GM23338 (cell line): ENCODE results near the gene SLC16A12. TPM values are rescaled to one million over a fixed set of nuclear protein-coding genes. Genes with fewer than 3 reads are reported as not detected.

Source experiments
- ATAC-seq: fragments of 200-7000 bp; cut with Tn5 transposase; 3 replicates; pipeline ENCODE4 v1.9.1; 2020
- DNase-seq: peaks from one replicate; pipeline ENCODE4 v3.0.0-alpha.2; 2015; ENCODE audit warnings: low spot score
- H2AFZ ChIP-seq: fragments of 200-600 bp; sonication (generic); 2 replicates; pipeline ENCODE4 v1.8.0; 2016; ENCODE audit warnings: antibody characterized with exemption, mild to moderate bottlenecking, moderate library complexity
- H3F3A ChIP-seq: fragments of 200-600 bp; sonication (generic); replicated peaks from 2 replicates; pipeline ENCODE4 v1.8.0; 2017; ENCODE audit warnings: antibody characterized with exemption, mixed run types, low read depth
- H3K27ac ChIP-seq: fragments of 200-600 bp; sonication (generic); 2 replicates; pipeline ENCODE4 v1.6.1; 2016; ENCODE audit warnings: low read depth
- H3K27me3 ChIP-seq: fragments of 200-600 bp; sonication (generic); 2 replicates; pipeline ENCODE4 v1.8.0; 2016; ENCODE audit warnings: mild to moderate bottlenecking, mixed run types, moderate library complexity; ENCODE audit not compliant: insufficient read depth
- H3K36me3 ChIP-seq: fragments of 200-600 bp; sonication (generic); 2 replicates; pipeline ENCODE4 v1.8.0; 2016; ENCODE audit warnings: mild to moderate bottlenecking; ENCODE audit not compliant: insufficient read depth
- H3K4me1 ChIP-seq: fragments of 200-600 bp; sonication (generic); 2 replicates; pipeline ENCODE4 v1.8.0; 2016; ENCODE audit warnings: mild to moderate bottlenecking, moderate library complexity; ENCODE audit not compliant: insufficient read depth
- H3K4me2 ChIP-seq: fragments of 200-600 bp; sonication (generic); 2 replicates; pipeline ENCODE4 v1.7.1; 2017; ENCODE audit warnings: mixed run types
- H3K4me3 ChIP-seq: fragments of 200-600 bp; sonication (generic); 2 replicates; pipeline ENCODE4 v1.6.1; 2016; ENCODE audit warnings: mixed run types
- H3K79me2 ChIP-seq: fragments of 200-600 bp; sonication (generic); replicated peaks from 2 replicates; pipeline ENCODE4 v1.8.0; 2017; ENCODE audit warnings: mild to moderate bottlenecking; ENCODE audit not compliant: insufficient read depth
- H3K9me2 ChIP-seq: fragments of 200-600 bp; sonication (generic); 2 replicates; pipeline ENCODE4 v1.8.0; 2017; ENCODE audit not compliant: insufficient read depth
- H4K20me1 ChIP-seq: fragments of 200-600 bp; sonication (generic); replicated peaks from 2 replicates; pipeline ENCODE4 v1.8.0; 2017; ENCODE audit warnings: mild to moderate bottlenecking; ENCODE audit not compliant: insufficient read depth
- H3K27ac Mint-ChIP-seq: 2 replicates; pipeline ENCODE4 v1.8.0; 2020; ENCODE audit warnings: inconsistent platforms, mild to moderate bottlenecking, moderate library complexity, mixed read lengths
- H3K27me3 Mint-ChIP-seq: 3 replicates; pipeline ENCODE4 v1.8.0; 2022; ENCODE audit warnings: low read depth, mild to moderate bottlenecking, moderate library complexity, mixed read lengths, inconsistent platforms; ENCODE audit not compliant: insufficient read depth, poor library complexity
- H3K36me3 Mint-ChIP-seq: 3 replicates; pipeline ENCODE4 v1.8.0; 2021; ENCODE audit warnings: low read depth, mild to moderate bottlenecking, inconsistent platforms, moderate library complexity, mixed read lengths
- H3K4me1 Mint-ChIP-seq: 3 replicates; pipeline ENCODE4 v1.8.0; 2020; ENCODE audit warnings: mild to moderate bottlenecking, inconsistent platforms, mixed read lengths
- H3K4me3 Mint-ChIP-seq: 3 replicates; pipeline ENCODE4 v1.8.0; 2021; ENCODE audit warnings: moderate library complexity, mild to moderate bottlenecking, inconsistent platforms, mixed read lengths
- H3K9me3 Mint-ChIP-seq: 3 replicates; pipeline ENCODE4 v1.8.0; 2020; ENCODE audit warnings: moderate library complexity, mild to moderate bottlenecking, inconsistent platforms, mixed read lengths
- CREB1 ChIP-seq: fragments of 250-450 bp; sonication (Bioruptor Pico); IDR thresholded peaks from 2 replicates; pipeline ENCODE4 v1.5.0; 2020; ENCODE audit warnings: low read depth, mild to moderate bottlenecking, moderate library complexity
- EZH2 ChIP-seq: fragments of 200-600 bp; sonication (generic); IDR thresholded peaks from one replicate; pipeline ENCODE4 v1.8.0; 2017; ENCODE audit warnings: antibody characterized with exemption, mild to moderate bottlenecking, low read depth; ENCODE audit not compliant: unreplicated experiment
- EZH2phosphoT487 ChIP-seq: fragments of 200-600 bp; sonication (generic); IDR thresholded peaks from one replicate; pipeline ENCODE4 v1.8.1; 2018; ENCODE audit warnings: antibody characterized with exemption; ENCODE audit not compliant: unreplicated experiment
- NANOG ChIP-seq: IDR thresholded peaks from 2 replicates; pipeline ENCODE4 v1.6.1; 2016; ENCODE audit warnings: antibody characterized with exemption, borderline replicate concordance
- POLR2AphosphoS5 ChIP-seq: IDR thresholded peaks from 2 replicates; pipeline ENCODE4 v1.6.1; 2016; ENCODE audit warnings: antibody characterized with exemption, low read depth
- STAT1 ChIP-seq: IDR thresholded peaks from one replicate; pipeline ENCODE4 v1.6.1; 2016; ENCODE audit warnings: antibody characterized with exemption; ENCODE audit not compliant: unreplicated experiment
- ZNF114 ChIP-seq: fragments of 250-450 bp; sonication (Bioruptor Pico); IDR thresholded peaks from 2 replicates; pipeline ENCODE4 v1.5.0; 2020; ENCODE audit warnings: mild to moderate bottlenecking, moderate library complexity
- ZNF331 ChIP-seq: fragments of 250-450 bp; sonication (Bioruptor Pico); IDR thresholded peaks from 2 replicates; pipeline ENCODE4 v1.5.0; 2020; ENCODE audit warnings: low read depth, mild to moderate bottlenecking, moderate library complexity
- polyA plus RNA-seq: library from polyadenylated mRNA; unstranded; fragments of >200 nt; fragmentation: Nextera tagmentation; extraction: Ambion mirVana; gene quantifications from 2 replicates; pipeline ENCODE4 v1.2.1, GENCODE V29; 2016
- total RNA-seq: library from RNA; depleted of rRNA; stranded (reverse); fragments of >200 nt; shearing (Covaris generic); gene quantifications from 2 replicates; pipeline ENCODE4 v1.2.3, GENCODE V29; 2014
- TF ChIP-seq, protein P1 (sequence below): IDR thresholded peaks from 2 replicates; pipeline ENCODE4 v1.6.1; 2016; ENCODE audit warnings: antibody characterized with exemption
- TF ChIP-seq, protein P2 (sequence below): IDR thresholded peaks from one replicate; pipeline ENCODE4 v1.6.1; 2018; ENCODE audit warnings: antibody characterized with exemption; ENCODE audit not compliant: unreplicated experiment

SLC16A12 gene
- total and polyA plus RNA-seq, 2 experiments from 2014 or later: 0.84 to 2.0 TPM

DNA sequence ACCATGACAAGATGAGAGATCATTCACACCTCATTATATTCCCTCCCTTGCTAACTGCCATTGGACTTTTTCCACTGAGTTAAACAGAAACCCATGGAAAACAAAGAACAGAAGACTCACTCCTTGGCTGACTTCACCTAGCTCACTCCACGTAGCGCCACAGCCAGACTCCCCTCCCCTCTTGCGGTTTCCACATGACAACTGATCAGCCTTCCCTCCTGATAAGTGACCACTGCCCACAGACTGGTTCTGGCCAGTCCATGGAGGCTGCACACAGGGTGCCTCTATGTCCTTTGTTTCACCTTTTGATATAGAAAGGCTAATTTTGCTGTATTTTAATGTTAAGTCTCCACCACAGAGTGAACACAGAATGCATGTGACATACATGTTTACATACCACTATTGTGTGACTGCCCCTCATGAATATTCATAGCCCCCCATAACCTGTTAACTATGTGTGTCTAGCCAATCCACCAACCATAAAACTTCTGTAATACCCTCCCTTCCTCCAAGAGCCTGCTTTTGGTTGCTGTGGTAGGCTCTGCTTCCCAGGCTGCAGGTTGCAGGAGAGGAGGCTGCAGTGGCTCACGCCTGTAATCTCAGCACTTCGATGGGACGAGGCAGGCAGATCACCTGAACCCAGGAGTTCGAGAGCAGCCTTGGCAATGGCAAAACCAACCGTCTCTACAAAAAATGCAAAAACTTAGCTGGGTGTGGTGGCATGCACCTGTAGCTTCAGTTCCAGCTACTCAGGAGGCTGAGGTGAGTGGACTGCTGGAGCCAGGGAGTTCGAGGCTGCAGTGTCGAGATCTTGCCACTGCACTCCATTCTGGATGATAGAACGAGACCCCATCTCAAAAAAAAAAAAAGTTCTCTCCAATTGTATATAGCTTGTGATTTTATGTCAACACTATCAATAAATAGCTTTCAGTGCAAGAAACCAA, 131.0 kb downstream of the SLC16A12 start:
- Histone ChIP-seq H3K9me2 (no peaks in the 10 kb centered on the region), H3F3A (no peaks in the 10 kb centered on the region), H3K4me3 (no peak overlapping the region), H2AFZ (no peak overlapping the region), H3K36me3 (no peaks in the 10 kb centered on the region), H4K20me1 (no peaks in the 10 kb centered on the region), H3K27me3 (no peaks in the 10 kb centered on the region), H3K4me1 (no peaks in the 10 kb centered on the region), H3K4me2 (no peak overlapping the region), H3K79me2 (no peaks in the 10 kb centered on the region), H3K27ac (no peak overlapping the region)
- no peak for TF ChIP-seq EZH2phosphoT487
- H3K36me3 Mint-ChIP-seq: peaks cover 20% of the 10 kb centered on the region
- ATAC-seq (peak; percentile 28; the same call in 2 of the 3 replicates), DNase-seq (no peak)
- H3K27me3 Mint-ChIP-seq: peaks cover 5% of the 10 kb centered on the region
- no peaks in the 10 kb centered on the region for H3K4me1 Mint-ChIP-seq
- no peak overlapping the region for H3K4me3 Mint-ChIP-seq
- no peak overlapping the region for H3K27ac Mint-ChIP-seq
- peaks cover 5% of the 10 kb centered on the region for H3K9me3 Mint-ChIP-seq

DNA sequence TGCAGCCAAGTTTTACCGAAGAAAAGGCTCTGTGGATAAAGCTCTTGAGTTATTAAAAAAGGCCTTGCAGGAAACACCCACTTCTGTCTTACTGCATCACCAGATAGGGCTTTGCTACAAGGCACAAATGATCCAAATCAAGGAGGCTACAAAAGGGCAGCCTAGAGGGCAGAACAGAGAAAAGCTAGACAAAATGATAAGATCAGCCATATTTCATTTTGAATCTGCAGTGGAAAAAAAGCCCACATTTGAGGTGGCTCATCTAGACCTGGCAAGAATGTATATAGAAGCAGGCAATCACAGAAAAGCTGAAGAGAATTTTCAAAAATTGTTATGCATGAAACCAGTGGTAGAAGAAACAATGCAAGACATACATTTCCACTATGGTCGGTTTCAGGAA, 132.4 kb downstream of the SLC16A12 start:
- Mint-ChIP-seq H3K36me3 (peaks cover 20% of the 10 kb centered on the region), H3K4me3 (no peak overlapping the region), H3K27me3 (peaks cover 5% of the 10 kb centered on the region), H3K4me1 (no peaks in the 10 kb centered on the region), H3K27ac (no peak overlapping the region), H3K9me3 (peaks cover 5% of the 10 kb centered on the region; the same call in 2 of the 3 replicates)
- Histone ChIP-seq H3K27ac (no peak overlapping the region), H3K9me2 (no peaks in the 10 kb centered on the region), H2AFZ (no peak overlapping the region), H3K4me3 (no peak overlapping the region), H3K36me3 (no peaks in the 10 kb centered on the region), H3K4me2 (no peak overlapping the region), H3K27me3 (no peaks in the 10 kb centered on the region), H3F3A (no peaks in the 10 kb centered on the region), H4K20me1 (no peaks in the 10 kb centered on the region), H3K79me2 (no peaks in the 10 kb centered on the region), H3K4me1 (no peaks in the 10 kb centered on the region)
- DNase-seq (no peak), ATAC-seq (no peak)
- TF ChIP-seq ZNF114: no peak
- no peak for TF ChIP-seq STAT1
- TF ChIP-seq, protein P1, sequence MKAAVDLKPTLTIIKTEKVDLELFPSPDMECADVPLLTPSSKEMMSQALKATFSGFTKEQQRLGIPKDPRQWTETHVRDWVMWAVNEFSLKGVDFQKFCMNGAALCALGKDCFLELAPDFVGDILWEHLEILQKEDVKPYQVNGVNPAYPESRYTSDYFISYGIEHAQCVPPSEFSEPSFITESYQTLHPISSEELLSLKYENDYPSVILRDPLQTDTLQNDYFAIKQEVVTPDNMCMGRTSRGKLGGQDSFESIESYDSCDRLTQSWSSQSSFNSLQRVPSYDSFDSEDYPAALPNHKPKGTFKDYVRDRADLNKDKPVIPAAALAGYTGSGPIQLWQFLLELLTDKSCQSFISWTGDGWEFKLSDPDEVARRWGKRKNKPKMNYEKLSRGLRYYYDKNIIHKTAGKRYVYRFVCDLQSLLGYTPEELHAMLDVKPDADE: no peak
- TF ChIP-seq ZNF331 (CRISPR knock-in tag): no peak
- TF ChIP-seq EZH2: no peak
- TF ChIP-seq NANOG: no peak
- TF ChIP-seq POLR2AphosphoS5: no peak
- TF ChIP-seq CREB1: no peak
- TF ChIP-seq, protein P2, sequence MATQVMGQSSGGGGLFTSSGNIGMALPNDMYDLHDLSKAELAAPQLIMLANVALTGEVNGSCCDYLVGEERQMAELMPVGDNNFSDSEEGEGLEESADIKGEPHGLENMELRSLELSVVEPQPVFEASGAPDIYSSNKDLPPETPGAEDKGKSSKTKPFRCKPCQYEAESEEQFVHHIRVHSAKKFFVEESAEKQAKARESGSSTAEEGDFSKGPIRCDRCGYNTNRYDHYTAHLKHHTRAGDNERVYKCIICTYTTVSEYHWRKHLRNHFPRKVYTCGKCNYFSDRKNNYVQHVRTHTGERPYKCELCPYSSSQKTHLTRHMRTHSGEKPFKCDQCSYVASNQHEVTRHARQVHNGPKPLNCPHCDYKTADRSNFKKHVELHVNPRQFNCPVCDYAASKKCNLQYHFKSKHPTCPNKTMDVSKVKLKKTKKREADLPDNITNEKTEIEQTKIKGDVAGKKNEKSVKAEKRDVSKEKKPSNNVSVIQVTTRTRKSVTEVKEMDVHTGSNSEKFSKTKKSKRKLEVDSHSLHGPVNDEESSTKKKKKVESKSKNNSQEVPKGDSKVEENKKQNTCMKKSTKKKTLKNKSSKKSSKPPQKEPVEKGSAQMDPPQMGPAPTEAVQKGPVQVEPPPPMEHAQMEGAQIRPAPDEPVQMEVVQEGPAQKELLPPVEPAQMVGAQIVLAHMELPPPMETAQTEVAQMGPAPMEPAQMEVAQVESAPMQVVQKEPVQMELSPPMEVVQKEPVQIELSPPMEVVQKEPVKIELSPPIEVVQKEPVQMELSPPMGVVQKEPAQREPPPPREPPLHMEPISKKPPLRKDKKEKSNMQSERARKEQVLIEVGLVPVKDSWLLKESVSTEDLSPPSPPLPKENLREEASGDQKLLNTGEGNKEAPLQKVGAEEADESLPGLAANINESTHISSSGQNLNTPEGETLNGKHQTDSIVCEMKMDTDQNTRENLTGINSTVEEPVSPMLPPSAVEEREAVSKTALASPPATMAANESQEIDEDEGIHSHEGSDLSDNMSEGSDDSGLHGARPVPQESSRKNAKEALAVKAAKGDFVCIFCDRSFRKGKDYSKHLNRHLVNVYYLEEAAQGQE: no peak
- TF ChIP-seq EZH2phosphoT487: no peak
